ENCODE data around the gene CADM4. TPM values are rescaled to one million over a fixed set of nuclear protein-coding genes. Genes with fewer than 3 reads are reported as not detected.

The CADM4 gene
- total and polyA plus RNA-seq, 2 donors (not counting 1 experiment from before 2014, with no cell fraction given) = 0.21 to 0.42 TPM

GRCh38 chr19:43575156-43575950, 64.3 kb downstream of the CADM4 start, which contains the start of the genes PINLYP and XRCC1:
Gene PINLYP (plus strand): TSS chr19:43575801. CDS start chr19:43577192, 1,391 bp downstream.
Gene XRCC1 (minus strand): TSS chr19:43575527. CDS start chr19:43575458, 69 bp downstream.
- H2AFZ ChIP-seq (ENCODE audit: insufficient read depth, low read depth, low read length, poor library complexity, severe bottlenecking) = peak within 1 kb of the TSS; percentile 81
- Mint-ChIP-seq H3K9me3 (ENCODE audit: insufficient read depth) (no peaks in the 10 kb centered on the region), H3K4me1 (peaks cover 42% of the 10 kb centered on the region), H3K27ac (peak within 1 kb of the TSS; percentile 92), H3K4me3 (peak within 1 kb of the TSS; percentile 97), H3K27me3 (no peaks in the 10 kb centered on the region)
- CTCF ChIA-PET = interaction anchor here (0.7 to 3.2 kb wide), 9 partner anchors 10 to 234 kb away, joined by 3 to 21 read pairs (median 5); partner anchors contain the start of genes IRGQ and ZNF576
- DNase-seq (peak; percentile 99), ATAC-seq (ENCODE audit: low read depth) (peak; percentile 99)
- intact Hi-C loops (cut with micrococcal nuclease) = loop anchor here (1.0 kb wide), 5 partner anchors 12 to 207 kb away; partner anchors contain the start of genes IRGQ, ZNF428, ZNF575 and ZNF576
- peaks cover 16 to 29% of the 10 kb centered on the region in 2 donors for H3K4me1 ChIP-seq (ENCODE audit: control insufficient read depth in 2 of 2, insufficient read depth in 2 of 2, low read length in 2 of 2)
- TF ChIP-seq EZH2 (IDR thresholded peaks at IDR 0.05; ENCODE audit: borderline replicate concordance, insufficient read depth, low read depth, low read length, poor library complexity, severe bottlenecking) (no peak), CTCF (IDR thresholded peaks at IDR 0.05) (no peak)
- peak within 1 kb of the TSS; percentile 84 for H3K4me2 ChIP-seq (replicated peaks; ENCODE audit: low read depth, low read length, poor library complexity, severe bottlenecking)
- under 1% methylated on average over 38 of the region's 51 CpGs for WGBS (ENCODE audit: insufficient coverage)
- peaks cover 35% of the 10 kb centered on the region for H3K79me2 ChIP-seq (ENCODE audit: control insufficient read depth, insufficient read depth, low read length)
- peaks cover under 1% of the 10 kb centered on the region for H4K20me1 ChIP-seq (ENCODE audit: control insufficient read depth, insufficient read depth, low read length, poor library complexity, severe bottlenecking)
- peak within 1 kb of the TSS; percentile 74 to 89 for H3K27ac ChIP-seq (ENCODE audit: low read length in 2 of 2)
- H3K36me3 ChIP-seq (replicated peaks in 1 of 2; ENCODE audit: control extremely low read depth in 1 of 2, control insufficient read depth in 1 of 2, extremely low read depth in 1 of 2, insufficient read depth in 2 of 2, low read length in 1 of 2) = peaks cover 0 to 10% of the 10 kb centered on the region in 2 experiments
- no peaks in the 10 kb centered on the region for H3K9me3 ChIP-seq (ENCODE audit: control extremely low read depth in 1 of 3, control insufficient read depth in 2 of 3, insufficient read depth in 1 of 3, low read length in 2 of 3)
- POLR2A ChIA-PET = interaction anchor here (0.6 to 3.3 kb wide), 6 partner anchors 16 to 1174 kb away, joined by 3 to 15 read pairs (median 5); partner anchors contain the start of genes IRGQ, ZNF575 and ZNF576
- peak within 1 kb of the TSS; percentile 67 to 98 (median 82) for H3K4me3 ChIP-seq (ENCODE audit: control extremely low read depth in 1 of 5, extremely low read depth in 1 of 5, insufficient read depth in 1 of 5, low read depth in 2 of 5, low read length in 4 of 5)
- no peaks in the 10 kb centered on the region for H3K27me3 ChIP-seq (replicated peaks in 1 of 4; ENCODE audit: control extremely low read depth in 1 of 4, control insufficient read depth in 3 of 4, insufficient read depth in 4 of 4, low read length in 3 of 4)
- H3K9ac ChIP-seq (ENCODE audit: low read length) = peak within 1 kb of the TSS; percentile 84
